ENCODE measurements around the gene REX1BD.

Gene REX1BD

DNA sequence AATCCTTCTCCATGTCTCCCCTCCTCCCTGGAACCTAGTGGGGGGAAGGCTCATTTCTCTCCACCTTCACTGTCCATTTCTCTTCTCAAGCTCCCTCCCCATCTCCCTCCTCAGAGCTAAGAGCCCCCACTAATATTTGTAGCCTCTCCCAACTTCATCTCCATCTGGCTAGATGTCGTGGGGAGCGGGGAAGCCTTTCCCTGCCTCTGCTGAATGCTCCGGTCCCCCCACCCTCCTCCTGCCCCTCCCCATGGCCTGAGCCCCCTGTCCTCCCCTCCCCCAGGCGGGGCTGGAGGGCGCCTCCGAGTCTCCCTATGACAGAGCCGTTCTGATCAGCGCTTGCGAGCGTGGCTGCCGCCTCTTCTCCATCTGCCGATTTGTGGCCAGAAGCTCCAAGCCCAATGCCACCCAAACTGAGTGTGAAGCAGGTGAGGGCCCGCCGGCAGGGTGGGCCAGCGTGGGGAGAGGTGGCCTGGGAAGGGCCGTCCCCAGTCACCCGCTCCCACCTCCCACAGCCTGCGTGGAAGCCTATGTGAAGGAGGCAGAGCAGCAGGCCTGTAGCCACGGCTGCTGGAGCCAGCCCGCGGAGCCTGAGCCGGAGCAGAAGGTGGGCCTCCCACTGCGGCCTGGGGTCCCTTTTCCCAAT, 25.1 kb downstream of the REX1BD start:
- no peak for DNase-seq (ENCODE audit: low read depth)
- TF ChIP-seq, protein P1, sequence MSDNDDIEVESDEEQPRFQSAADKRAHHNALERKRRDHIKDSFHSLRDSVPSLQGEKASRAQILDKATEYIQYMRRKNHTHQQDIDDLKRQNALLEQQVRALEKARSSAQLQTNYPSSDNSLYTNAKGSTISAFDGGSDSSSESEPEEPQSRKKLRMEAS (IDR thresholded peaks at IDR 0.05; ENCODE audit: low read depth, low read length), result no peak
- TF ChIP-seq MYC (IDR thresholded peaks at IDR 0.05; ENCODE audit: low read depth, low read length) (no peak), POLR2A (IDR thresholded peaks at IDR 0.05; ENCODE audit: extremely low read depth, insufficient read length) (no peak)
- TF ChIP-seq, protein P2, sequence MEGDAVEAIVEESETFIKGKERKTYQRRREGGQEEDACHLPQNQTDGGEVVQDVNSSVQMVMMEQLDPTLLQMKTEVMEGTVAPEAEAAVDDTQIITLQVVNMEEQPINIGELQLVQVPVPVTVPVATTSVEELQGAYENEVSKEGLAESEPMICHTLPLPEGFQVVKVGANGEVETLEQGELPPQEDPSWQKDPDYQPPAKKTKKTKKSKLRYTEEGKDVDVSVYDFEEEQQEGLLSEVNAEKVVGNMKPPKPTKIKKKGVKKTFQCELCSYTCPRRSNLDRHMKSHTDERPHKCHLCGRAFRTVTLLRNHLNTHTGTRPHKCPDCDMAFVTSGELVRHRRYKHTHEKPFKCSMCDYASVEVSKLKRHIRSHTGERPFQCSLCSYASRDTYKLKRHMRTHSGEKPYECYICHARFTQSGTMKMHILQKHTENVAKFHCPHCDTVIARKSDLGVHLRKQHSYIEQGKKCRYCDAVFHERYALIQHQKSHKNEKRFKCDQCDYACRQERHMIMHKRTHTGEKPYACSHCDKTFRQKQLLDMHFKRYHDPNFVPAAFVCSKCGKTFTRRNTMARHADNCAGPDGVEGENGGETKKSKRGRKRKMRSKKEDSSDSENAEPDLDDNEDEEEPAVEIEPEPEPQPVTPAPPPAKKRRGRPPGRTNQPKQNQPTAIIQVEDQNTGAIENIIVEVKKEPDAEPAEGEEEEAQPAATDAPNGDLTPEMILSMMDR (IDR thresholded peaks at IDR 0.05; ENCODE audit: low read depth, low read length), result no peak
- H3K4me3 ChIP-seq (ENCODE audit: low read depth, low read length), result no peak overlapping the region

DNA sequence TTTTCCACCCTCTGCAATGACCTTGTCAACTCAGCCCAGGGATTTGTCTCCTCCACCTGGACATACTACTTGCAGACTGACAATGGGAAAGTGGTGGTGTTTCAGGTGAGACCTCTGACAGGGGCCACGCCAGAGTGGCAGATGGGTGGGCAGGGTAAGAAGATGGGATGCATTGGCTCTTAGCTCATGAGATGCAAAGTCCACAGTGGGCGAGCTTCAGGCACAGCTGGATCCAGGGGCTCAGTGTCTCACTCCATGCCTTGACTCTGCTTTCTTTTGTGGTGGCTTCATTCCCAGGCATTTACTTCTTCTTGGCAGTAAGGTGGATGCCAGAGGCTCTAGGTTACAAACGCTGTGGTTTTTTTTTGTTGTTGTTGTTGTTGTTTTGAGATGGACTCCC, 27.4 kb downstream of the REX1BD start:
- H3K4me3 ChIP-seq (ENCODE audit: low read depth, low read length), result no peak overlapping the region
- no peak for DNase-seq (ENCODE audit: low read depth)
- TF ChIP-seq MYC (IDR thresholded peaks at IDR 0.05; ENCODE audit: low read depth, low read length) (no peak), POLR2A (IDR thresholded peaks at IDR 0.05; ENCODE audit: extremely low read depth, insufficient read length) (no peak)
- TF ChIP-seq, protein P2 (IDR thresholded peaks at IDR 0.05; ENCODE audit: low read depth, low read length), result no peak
- TF ChIP-seq, protein P1 (IDR thresholded peaks at IDR 0.05; ENCODE audit: low read depth, low read length), result no peak

DNA sequence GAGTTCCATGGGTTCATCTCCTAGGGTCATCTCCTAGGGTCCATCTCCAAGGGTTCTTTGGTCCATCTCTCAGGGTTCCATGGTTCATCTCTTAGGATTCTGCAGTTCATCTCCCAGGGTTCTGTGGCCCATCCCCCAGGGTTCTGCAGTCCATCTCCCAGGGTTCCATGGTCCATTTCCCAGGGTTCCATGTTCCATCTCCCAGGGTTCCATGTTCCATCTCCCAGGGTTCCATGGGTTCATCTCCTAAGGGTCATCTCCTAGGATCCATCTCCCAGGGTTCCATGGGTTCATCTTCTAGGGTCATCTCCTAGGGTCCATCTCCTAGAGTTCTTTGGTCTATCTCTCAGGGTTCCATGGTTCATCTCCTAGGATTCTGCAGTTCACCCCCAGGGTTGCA, 29.0 kb downstream of the REX1BD start:
- TF ChIP-seq MYC (IDR thresholded peaks at IDR 0.05; ENCODE audit: low read depth, low read length) (no peak), POLR2A (IDR thresholded peaks at IDR 0.05; ENCODE audit: extremely low read depth, insufficient read length) (no peak)
- TF ChIP-seq, protein P2 (IDR thresholded peaks at IDR 0.05; ENCODE audit: low read depth, low read length), result no peak
- TF ChIP-seq, protein P1 (IDR thresholded peaks at IDR 0.05; ENCODE audit: low read depth, low read length), result no peak
- no peak overlapping the region for H3K4me3 ChIP-seq (ENCODE audit: low read depth, low read length)
- no peak for DNase-seq (ENCODE audit: low read depth)

DNA sequence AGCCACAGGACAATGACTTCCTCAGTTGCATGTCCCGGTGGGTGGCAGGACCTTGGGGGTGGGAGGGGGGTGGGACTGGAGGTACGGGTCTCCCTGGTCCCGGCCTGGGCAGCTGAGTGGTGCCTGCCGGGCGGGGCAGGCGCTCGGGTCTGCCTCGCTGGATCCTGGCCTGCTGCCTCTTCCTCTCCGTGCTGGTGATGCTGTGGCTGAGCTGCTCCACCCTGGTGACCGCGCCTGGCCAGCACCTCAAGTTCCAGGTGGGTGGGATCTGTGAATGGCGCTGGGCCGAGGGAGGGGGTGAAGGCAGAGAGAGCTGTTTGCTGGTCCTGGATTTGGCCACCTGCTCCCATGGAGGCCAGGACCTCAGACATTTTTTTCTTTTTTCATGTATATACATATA, 29.6 kb downstream of the REX1BD start:
- no peak for DNase-seq (ENCODE audit: low read depth)
- H3K4me3 ChIP-seq (ENCODE audit: low read depth, low read length), result no peak overlapping the region
- TF ChIP-seq, protein P2 (IDR thresholded peaks at IDR 0.05; ENCODE audit: low read depth, low read length), result no peak
- TF ChIP-seq POLR2A (IDR thresholded peaks at IDR 0.05; ENCODE audit: extremely low read depth, insufficient read length) (no peak), MYC (IDR thresholded peaks at IDR 0.05; ENCODE audit: low read depth, low read length) (no peak)
- TF ChIP-seq, protein P1 (IDR thresholded peaks at IDR 0.05; ENCODE audit: low read depth, low read length), result no peak

DNA sequence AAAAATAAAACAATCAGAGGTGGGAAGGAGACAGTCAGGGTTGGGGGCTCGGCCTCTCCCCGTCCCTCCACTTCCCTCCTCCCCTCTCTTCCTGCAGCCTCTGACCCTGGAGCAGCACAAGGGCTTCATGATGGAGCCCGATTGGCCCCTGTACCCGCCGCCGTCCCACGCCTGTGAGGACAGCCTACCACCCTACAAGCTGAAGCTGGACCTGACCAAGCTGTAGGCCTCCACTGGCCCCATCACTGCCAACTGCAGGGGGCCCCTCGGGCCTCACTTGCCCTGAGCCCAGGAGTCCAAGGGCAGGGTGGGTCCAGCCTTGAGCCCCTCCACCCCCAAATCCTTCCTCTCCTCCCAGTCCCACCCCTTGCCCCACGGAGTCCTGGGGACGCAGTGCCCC, 31.7 kb downstream of the REX1BD start:
- TF ChIP-seq, protein P1 (IDR thresholded peaks at IDR 0.05; ENCODE audit: low read depth, low read length), result no peak
- TF ChIP-seq MYC (IDR thresholded peaks at IDR 0.05; ENCODE audit: low read depth, low read length) (no peak), POLR2A (IDR thresholded peaks at IDR 0.05; ENCODE audit: extremely low read depth, insufficient read length) (no peak)
- TF ChIP-seq, protein P2 (IDR thresholded peaks at IDR 0.05; ENCODE audit: low read depth, low read length), result no peak
- H3K4me3 ChIP-seq (ENCODE audit: low read depth, low read length), result no peak overlapping the region

More for the DNA sequence above, 31.7 kb downstream of the REX1BD start:
- no peak for DNase-seq (ENCODE audit: low read depth)
